H9 (cell line): ENCODE data around the gene CD86. TPM values are rescaled to one million over a fixed set of nuclear protein-coding genes. Genes with fewer than 3 reads are reported as not detected.
"Not testable (repeated sequence)": the region's sequence is repeated elsewhere in the genome, so short reads cannot be mapped to it uniquely, and the experiment has no call there.

Experiments used
- DNase-seq: peaks from one replicate; pipeline ENCODE4 v3.0.0-alpha.2; 2017
- H2AFZ ChIP-seq: one replicate; pipeline ENCODE4 v1.6.1; 2013; ENCODE audit warnings: mild to moderate bottlenecking, low read length, control low read depth, moderate library complexity
- H2AK5ac ChIP-seq: 2 replicates; pipeline ENCODE4 v1.6.1; 2013; ENCODE audit warnings: low read length, control low read depth, mixed read lengths; ENCODE audit not compliant: insufficient read length
- H2BK120ac ChIP-seq: one replicate; pipeline ENCODE4 v1.6.1; 2013; ENCODE audit warnings: low read depth, mild to moderate bottlenecking, low read length, control low read depth, inconsistent platforms; ENCODE audit not compliant: poor library complexity, severe bottlenecking
- H2BK12ac ChIP-seq: 2 replicates; pipeline ENCODE4 v1.6.1; 2013; ENCODE audit warnings: low read length, control low read depth, mixed read lengths, low read depth; ENCODE audit not compliant: insufficient read length
- H2BK15ac ChIP-seq: 2 replicates; pipeline ENCODE4 v1.6.1; 2013; ENCODE audit warnings: low read depth, low read length, control low read depth
- H2BK20ac ChIP-seq: one replicate; pipeline ENCODE4 v1.6.1; 2013; ENCODE audit warnings: low read depth, mild to moderate bottlenecking, low read length, control low read depth, inconsistent platforms; ENCODE audit not compliant: poor library complexity, severe bottlenecking
- H2BK5ac ChIP-seq: 2 replicates; pipeline ENCODE4 v1.6.1; 2013; ENCODE audit warnings: low read length, control low read depth, mixed read lengths; ENCODE audit not compliant: insufficient read length
- H3K14ac ChIP-seq: 2 replicates; pipeline ENCODE4 v1.6.1; 2013; ENCODE audit warnings: low read length, control low read depth; ENCODE audit not compliant: insufficient read depth
- H3K18ac ChIP-seq: 2 replicates; pipeline ENCODE4 v1.6.1; 2013; ENCODE audit warnings: low read depth, mild to moderate bottlenecking, mixed read lengths, low read length, control low read depth; ENCODE audit not compliant: insufficient read length
- H3K23ac ChIP-seq: 2 replicates; pipeline ENCODE4 v1.6.1; 2013; ENCODE audit warnings: low read length, control low read depth, mixed read lengths, low read depth; ENCODE audit not compliant: insufficient read length
- H3K23me2 ChIP-seq: 2 replicates; pipeline ENCODE4 v1.6.1; 2013; ENCODE audit warnings: low read depth, mild to moderate bottlenecking, mixed read lengths, low read length, control low read depth; ENCODE audit not compliant: insufficient read length, poor library complexity, severe bottlenecking
- H3K27ac ChIP-seq: 2 replicates; pipeline ENCODE4 v1.5.1; 2013; ENCODE audit warnings: low read length, control low read depth, mixed read lengths, low read depth; ENCODE audit not compliant: insufficient read length
- H3K27me3 ChIP-seq: 2 replicates; pipeline ENCODE4 v1.6.1; 2013; ENCODE audit warnings: low read length, control low read depth, inconsistent platforms; ENCODE audit not compliant: insufficient read depth
- H3K4ac ChIP-seq: 2 replicates; pipeline ENCODE4 v1.6.1; 2013; ENCODE audit warnings: low read depth, mild to moderate bottlenecking, control low read depth, inconsistent platforms, low read length, moderate library complexity
- H3K4me1 ChIP-seq: 2 replicates; pipeline ENCODE4 v1.6.1; 2013; ENCODE audit warnings: low read length, control low read depth, inconsistent platforms; ENCODE audit not compliant: insufficient read depth
- H3K4me2 ChIP-seq: 2 replicates; pipeline ENCODE4 v1.6.1; 2013; ENCODE audit warnings: low read length, control low read depth, mixed read lengths; ENCODE audit not compliant: insufficient read length, insufficient read depth
- H3K56ac ChIP-seq: 2 replicates; pipeline ENCODE4 v1.6.1; 2013; ENCODE audit warnings: low read depth, mild to moderate bottlenecking, mixed read lengths, low read length, control low read depth; ENCODE audit not compliant: insufficient read length
- H3K79me1 ChIP-seq: 2 replicates; pipeline ENCODE4 v1.6.1; 2013; ENCODE audit warnings: low read depth, mild to moderate bottlenecking, moderate library complexity, low read length, control low read depth, inconsistent platforms; ENCODE audit not compliant: insufficient read depth, poor library complexity, severe bottlenecking
- H3K79me2 ChIP-seq: 2 replicates; pipeline ENCODE4 v1.6.1; 2013; ENCODE audit warnings: low read length, control low read depth, inconsistent platforms; ENCODE audit not compliant: insufficient read depth
- H3K9ac ChIP-seq: 2 replicates; pipeline ENCODE4 v1.6.1; 2013; ENCODE audit warnings: low read length, control low read depth, mixed read lengths; ENCODE audit not compliant: insufficient read length; ENCODE audit errors: extremely low read depth
- H3K9me3 ChIP-seq: one replicate; pipeline ENCODE4 v1.6.1; 2013; ENCODE audit warnings: low read depth, low read length, inconsistent platforms; ENCODE audit not compliant: control insufficient read depth
- H3T11ph ChIP-seq: one replicate; pipeline ENCODE4 v1.6.1; 2013; ENCODE audit warnings: mild to moderate bottlenecking, low read length, control low read depth, inconsistent platforms
- H4K20me1 ChIP-seq: one replicate; pipeline ENCODE4 v1.6.1; 2013; ENCODE audit not compliant: control insufficient read depth, insufficient read length, insufficient read depth
- H4K5ac ChIP-seq: 2 replicates; pipeline ENCODE4 v1.6.1; 2013; ENCODE audit warnings: low read depth, mild to moderate bottlenecking, mixed read lengths, low read length, control low read depth; ENCODE audit not compliant: insufficient read length
- H4K8ac ChIP-seq: replicated peaks from 2 replicates; pipeline ENCODE4 v1.6.1; 2013; ENCODE audit warnings: low read length, control low read depth, mixed read lengths, low read depth; ENCODE audit not compliant: insufficient read length
- H4K91ac ChIP-seq: 2 replicates; pipeline ENCODE4 v1.6.1; 2013; ENCODE audit warnings: low read depth, mild to moderate bottlenecking, moderate library complexity, mixed read lengths, low read length, control low read depth; ENCODE audit not compliant: insufficient read length
- H3K27ac Mint-ChIP-seq, 3 experiments: 2 replicates in 2 of 3; 3 replicates in 1 of 3; pipeline ENCODE4 v1.8.0; 2020 to 2021; ENCODE audit warnings: mixed read lengths in 3 of 3, mild to moderate bottlenecking in 1 of 3, moderate library complexity in 1 of 3
- H3K27me3 Mint-ChIP-seq: 2 replicates; pipeline ENCODE4 v1.8.0; 2021; ENCODE audit warnings: low read depth, mild to moderate bottlenecking, moderate library complexity, mixed read lengths
- H3K36me3 Mint-ChIP-seq, 3 experiments: 2 replicates in 2 of 3; 3 replicates in 1 of 3; pipeline ENCODE4 v1.8.0; 2020 to 2021; ENCODE audit warnings: low read depth in 3 of 3, mixed read lengths in 3 of 3; ENCODE audit not compliant: insufficient read depth in 1 of 3
- H3K4me1 Mint-ChIP-seq, 2 experiments: 2 replicates each; pipeline ENCODE4 v1.8.0; 2020; ENCODE audit warnings: mixed read lengths in 2 of 2
- H3K4me3 Mint-ChIP-seq, 2 experiments: 2 replicates in 1 of 2; 3 replicates in 1 of 2; pipeline ENCODE4 v1.8.0; 2020 to 2021; ENCODE audit warnings: mild to moderate bottlenecking in 2 of 2, mixed read lengths in 2 of 2, moderate library complexity in 1 of 2
- H3K9me3 Mint-ChIP-seq, 2 experiments: 2 replicates in 1 of 2; 3 replicates in 1 of 2; pipeline ENCODE4 v1.8.0; 2020; ENCODE audit warnings: mild to moderate bottlenecking in 2 of 2, mixed read lengths in 2 of 2, moderate library complexity in 1 of 2
- CTCF ChIP-seq: fragments of 200-600 bp; sonication (generic); conservative IDR thresholded peaks from 3 replicates; pipeline ENCODE4 v1.8.0; 2021; ENCODE audit warnings: antibody characterized with exemption, mild to moderate bottlenecking
- WGBS: extraction: QIAGEN DNeasy Blood & Tissue Kit; methylation state at CpG from one replicate; pipeline ENCODE4 v1.1.7; 2013; ENCODE audit warnings: missing lambda C conversion rate, low lambda C conversion rate, mixed read lengths; ENCODE audit not compliant: insufficient read length; ENCODE audit errors: extremely low coverage; 5-methylcytosine and 5-hydroxymethylcytosine counted together
- total RNA-seq: library from RNA; stranded (reverse); gene quantifications from 2 replicates; pipeline ENCODE4 v1.2.1, GENCODE V29; 2021

The CD86 gene
- total RNA-seq, 1 experiment from 2014 or later: not detected

GRCh38 chr3:122151480-122151879 lies 96.3 kb downstream of the CD86 start:
- Mint-ChIP-seq H3K27ac (no peak overlapping the region), H3K36me3 (peaks cover 0 to 5% (median 5%) of the 10 kb centered on the region in 3 experiments; a peak in 4 of 7 replicates), H3K27me3 (no peaks in the 10 kb centered on the region; the same call in 1 of the 2 replicates), H3K4me3 (no peak overlapping the region), H3K4me1 (no peaks in the 10 kb centered on the region), H3K9me3 (peaks cover 18 to 26% of the 10 kb centered on the region in 2 experiments)
- Histone ChIP-seq H3K23ac (no peak overlapping the region), H4K5ac (no peak overlapping the region), H4K91ac (no peak overlapping the region), H3K14ac (no peak overlapping the region), H2BK120ac (no peak overlapping the region), H2AK5ac (no peak overlapping the region), H3K79me2 (no peaks in the 10 kb centered on the region), H4K8ac (no peak overlapping the region), H3K27me3 (no peaks in the 10 kb centered on the region), H2BK20ac (no peak overlapping the region), H2BK5ac (no peak overlapping the region), H2AFZ (no peak overlapping the region), H2BK15ac (no peak overlapping the region), H3K9ac (no peak overlapping the region), H2BK12ac (no peak overlapping the region), H3T11ph (no peak overlapping the region), H3K56ac (no peak overlapping the region), H3K23me2 (no peaks in the 10 kb centered on the region), H3K27ac (no peak overlapping the region), H3K18ac (no peak overlapping the region), H3K4me2 (no peak overlapping the region), H4K20me1 (no peaks in the 10 kb centered on the region), H3K4me1 (no peaks in the 10 kb centered on the region), H3K9me3 (no peaks in the 10 kb centered on the region), H3K4ac (no peak overlapping the region), H3K79me1 (no peaks in the 10 kb centered on the region)
- no peak for DNase-seq
- no CpG with 5 or more reads among the region's 2 CpGs for WGBS
- TF ChIP-seq CTCF: no peak

DNA sequence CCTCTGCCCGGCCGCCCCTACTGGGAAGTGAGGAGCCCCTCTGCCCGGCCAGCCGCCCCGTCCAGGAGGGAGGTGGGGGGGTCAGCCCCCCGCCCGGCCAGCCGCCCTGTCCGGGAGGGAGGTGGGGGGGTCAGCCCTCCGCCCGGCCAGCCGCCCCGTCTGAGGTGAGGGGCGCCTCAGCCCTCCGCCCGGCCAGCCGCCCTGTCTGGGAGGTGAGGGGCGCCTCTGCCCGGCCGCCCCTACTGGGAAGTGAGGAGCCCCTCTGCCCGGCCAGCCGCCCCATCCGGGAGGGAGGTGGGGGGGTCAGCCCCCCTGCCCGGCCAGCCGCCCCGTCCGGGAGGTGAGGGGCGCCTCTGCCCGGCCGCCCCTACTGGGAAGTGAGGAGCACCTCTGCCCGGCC lies 109.8 kb downstream of the CD86 start:
- not testable (repeated sequence) for H2BK20ac ChIP-seq, H4K20me1 ChIP-seq, H2AFZ ChIP-seq, DNase-seq, H3K36me3 Mint-ChIP-seq, H3K23me2 ChIP-seq, H2BK120ac ChIP-seq, H4K91ac ChIP-seq, H3K27me3 ChIP-seq, H3K27me3 Mint-ChIP-seq, H3K4me1 Mint-ChIP-seq, H3K27ac Mint-ChIP-seq, H3K79me1 ChIP-seq, H3K4ac ChIP-seq, H3K14ac ChIP-seq, H4K8ac ChIP-seq, H3K23ac ChIP-seq, H2BK5ac ChIP-seq, H3K27ac ChIP-seq, H4K5ac ChIP-seq, H2BK12ac ChIP-seq, H3K4me2 ChIP-seq, H3K4me1 ChIP-seq, H2BK15ac ChIP-seq, H3K18ac ChIP-seq, H2AK5ac ChIP-seq, H3K56ac ChIP-seq, H3T11ph ChIP-seq, H3K9ac ChIP-seq, H3K79me2 ChIP-seq, H3K4me3 Mint-ChIP-seq, H3K9me3 ChIP-seq
- peaks cover 31% of the 10 kb centered on the region in 2 experiments for H3K9me3 Mint-ChIP-seq
- WGBS: no CpG with 5 or more reads among the region's 31 CpGs
